DOHH2 (cell line): ENCODE measurements around the gene NPNT.
"Not testable (repeated sequence)": the region's sequence is repeated elsewhere in the genome, so short reads cannot be mapped to it uniquely, and the experiment has no call there.

Experiments
- H3F3A ChIP-seq: fragments of 200-600 bp; sonication (generic), shearing (Covaris generic); 2 replicates; pipeline ENCODE4 v1.6.0; 2016; ENCODE audit warnings: antibody characterized with exemption, mild to moderate bottlenecking; ENCODE audit not compliant: control insufficient read depth, insufficient read depth
- H3K27ac ChIP-seq: fragments of 200-600 bp; sonication (generic); 2 replicates; pipeline ENCODE4 v1.5.1; 2014; ENCODE audit warnings: low read depth, mild to moderate bottlenecking, low read length, moderate library complexity
- H3K27me3 ChIP-seq: fragments of 200-600 bp; sonication (generic); 2 replicates; pipeline ENCODE4 v1.6.1; 2014; ENCODE audit warnings: mild to moderate bottlenecking, low read length, mixed read lengths; ENCODE audit not compliant: control insufficient read depth
- H3K36me3 ChIP-seq: fragments of 200-600 bp; sonication (generic); 2 replicates; pipeline ENCODE4 v1.6.1; 2014; ENCODE audit warnings: mild to moderate bottlenecking, low read length, moderate library complexity, mixed read lengths; ENCODE audit not compliant: control insufficient read depth
- H3K4me1 ChIP-seq: fragments of 200-600 bp; sonication (generic); 2 replicates; pipeline ENCODE4 v1.6.1; 2014; ENCODE audit warnings: mild to moderate bottlenecking, low read length, mixed read lengths; ENCODE audit not compliant: control insufficient read depth
- H3K4me2 ChIP-seq: fragments of 200-600 bp; sonication (generic); 2 replicates; pipeline ENCODE4 v1.6.0; 2014; ENCODE audit warnings: mild to moderate bottlenecking, low read length, moderate library complexity
- H3K4me3 ChIP-seq: fragments of 200-600 bp; sonication (generic); 2 replicates; pipeline ENCODE4 v1.5.1; 2014; ENCODE audit warnings: mild to moderate bottlenecking, low read length, mixed read lengths
- H3K79me2 ChIP-seq: fragments of 200-600 bp; sonication (generic); 2 replicates; pipeline ENCODE4 v1.6.1; 2014; ENCODE audit warnings: mild to moderate bottlenecking, low read length, mixed read lengths; ENCODE audit not compliant: control insufficient read depth
- H3K9me2 ChIP-seq: fragments of 200-600 bp; sonication (generic); replicated peaks from 2 replicates; pipeline ENCODE4 v1.6.1; 2014; ENCODE audit warnings: mild to moderate bottlenecking, low read length, mixed read lengths; ENCODE audit not compliant: control insufficient read depth
- H3K9me3 ChIP-seq: fragments of 200-600 bp; sonication (generic); 2 replicates; pipeline ENCODE4 v1.6.1; 2014; ENCODE audit warnings: antibody characterized with exemption, low read length, mixed read lengths; ENCODE audit not compliant: control insufficient read depth, insufficient read depth
- H4K20me1 ChIP-seq: fragments of 200-600 bp; sonication (generic); 2 replicates; pipeline ENCODE4 v1.6.0; 2014; ENCODE audit warnings: low read depth, mild to moderate bottlenecking, antibody characterized with exemption, low read length, moderate library complexity; ENCODE audit not compliant: control insufficient read depth, insufficient read depth
- CTCF ChIP-seq: fragments of 200-600 bp; sonication (generic); IDR thresholded peaks from one replicate; pipeline ENCODE4 v1.5.1; 2014; ENCODE audit warnings: antibody characterized with exemption, mild to moderate bottlenecking, low read depth, low read length; ENCODE audit not compliant: poor library complexity, severe bottlenecking
- EZH2phosphoT487 ChIP-seq: fragments of 200-600 bp; sonication (generic); IDR thresholded peaks from 2 replicates; pipeline ENCODE4 v1.6.1; 2017; ENCODE audit warnings: borderline replicate concordance, mild to moderate bottlenecking, antibody characterized with exemption, low read length, moderate library complexity, mixed read lengths

NPNT gene

GRCh38 chr4:105894660-105895582 is at the start of gene NPNT:
Gene NPNT (plus strand): TSS chr4:105895471. CDS start chr4:105895653, 182 bp downstream.
- peaks cover 2% of the 10 kb centered on the region; the same call in 1 of the 2 replicates for H3K9me3 ChIP-seq
- H4K20me1 ChIP-seq: no peaks in the 10 kb centered on the region
- no peaks in the 10 kb centered on the region for H3K4me1 ChIP-seq
- TF ChIP-seq EZH2phosphoT487 (no peak), CTCF (no peak)
- no peak within 1 kb of the TSS for H3K27ac ChIP-seq
- H3K27me3 ChIP-seq: peaks cover 23% of the 10 kb centered on the region
- no peak within 1 kb of the TSS for H3K4me2 ChIP-seq
- H3F3A ChIP-seq: no peaks in the 10 kb centered on the region
- no peaks in the 10 kb centered on the region for H3K9me2 ChIP-seq
- H3K4me3 ChIP-seq: no peak within 1 kb of the TSS
- H3K36me3 ChIP-seq: no peaks in the 10 kb centered on the region
- H3K79me2 ChIP-seq: no peaks in the 10 kb centered on the region

GRCh38 chr4:105845559-105845958 is 49.7 kb upstream of the NPNT start:
- no peaks in the 10 kb centered on the region for H3F3A ChIP-seq
- no peaks in the 10 kb centered on the region for H3K9me3 ChIP-seq
- no peaks in the 10 kb centered on the region for H3K79me2 ChIP-seq
- no peaks in the 10 kb centered on the region for H3K9me2 ChIP-seq
- H4K20me1 ChIP-seq: no peaks in the 10 kb centered on the region
- no peak overlapping the region for H3K4me3 ChIP-seq
- no peaks in the 10 kb centered on the region for H3K4me1 ChIP-seq
- no peak overlapping the region for H3K4me2 ChIP-seq
- no peak overlapping the region for H3K27ac ChIP-seq
- H3K36me3 ChIP-seq: no peaks in the 10 kb centered on the region
- TF ChIP-seq EZH2phosphoT487: no peak
- no peak for TF ChIP-seq CTCF
- no peaks in the 10 kb centered on the region for H3K27me3 ChIP-seq

- H3K9me3 ChIP-seq: not testable (repeated sequence)
Observed at GRCh38 chr4:105848359-105848758, 46.9 kb upstream of the NPNT start.

GRCh38 chr4:105851196-105851595 is 44.1 kb upstream of the NPNT start:
- no peak for TF ChIP-seq CTCF
- Histone ChIP-seq H3K27me3 (no peaks in the 10 kb centered on the region), H3K4me2 (no peak overlapping the region), H3K27ac (no peak overlapping the region), H3K36me3 (no peaks in the 10 kb centered on the region), H3F3A (no peaks in the 10 kb centered on the region), H3K9me2 (no peaks in the 10 kb centered on the region), H4K20me1 (no peaks in the 10 kb centered on the region), H3K79me2 (no peaks in the 10 kb centered on the region), H3K9me3 (no peaks in the 10 kb centered on the region), H3K4me1 (no peaks in the 10 kb centered on the region), H3K4me3 (no peak overlapping the region)

More at GRCh38 chr4:105848359-105848758, 46.9 kb upstream of the NPNT start:
- H4K20me1 ChIP-seq, H3K79me2 ChIP-seq, H3K4me2 ChIP-seq, H3K27me3 ChIP-seq, H3K4me1 ChIP-seq, H3K4me3 ChIP-seq, H3K36me3 ChIP-seq, H3K9me2 ChIP-seq, H3K27ac ChIP-seq, H3F3A ChIP-seq: not testable (repeated sequence)

GRCh38 chr4:105852230-105852629 is 43.0 kb upstream of the NPNT start:
- H3F3A ChIP-seq, H3K4me3 ChIP-seq, H3K36me3 ChIP-seq, H3K27me3 ChIP-seq, H3K27ac ChIP-seq, H3K79me2 ChIP-seq, H3K4me1 ChIP-seq, H3K9me2 ChIP-seq, H3K4me2 ChIP-seq, H3K9me3 ChIP-seq, H4K20me1 ChIP-seq: not testable (repeated sequence)
